ENCODE data around the gene SOS1. TPM values are rescaled to one million over a fixed set of nuclear protein-coding genes. Genes with fewer than 3 reads are reported as not detected.

SOS1 gene
- total and polyA plus RNA-seq, 2 donors (not counting 3 experiments of a cell fraction or from before 2014, with no cell fraction given) = 22.2 to 32.5 TPM

- Histone ChIP-seq H2AFZ (ENCODE audit: low read depth, low read length) (no peak overlapping the region), H3K9me3 (replicated peaks; ENCODE audit: control insufficient read depth, insufficient read depth, low read length) (no peaks in the 10 kb centered on the region), H3K79me2 (ENCODE audit: control insufficient read depth, insufficient read depth, low read length) (no peaks in the 10 kb centered on the region), H3K9ac (replicated peaks; ENCODE audit: extremely low read depth, insufficient read depth, low read length) (no peak overlapping the region), H3K4me2 (ENCODE audit: insufficient read depth, low read length) (no peak overlapping the region), H3K9me1 (replicated peaks; ENCODE audit: control insufficient read depth, extremely low read depth, insufficient read depth, low read length) (no peaks in the 10 kb centered on the region), H3K4me1 (ENCODE audit: control insufficient read depth, extremely low read depth, insufficient read depth, low read length) (peaks cover 6% of the 10 kb centered on the region), H3K27ac (ENCODE audit: insufficient read depth, low read depth, low read length) (no peak overlapping the region), H3K36me3 (ENCODE audit: control insufficient read depth in 2 of 2, extremely low read depth in 1 of 2, insufficient read depth in 2 of 2, low read length in 2 of 2) (no peaks in the 10 kb centered on the region), H4K20me1 (replicated peaks; ENCODE audit: control insufficient read depth, extremely low read depth, insufficient read depth, low read length) (no peaks in the 10 kb centered on the region), H3K4me3 (replicated peaks in 1 of 3; ENCODE audit: insufficient read depth in 1 of 3, low read depth in 1 of 3, low read length in 3 of 3) (no peak overlapping the region), H3K27me3 (ENCODE audit: control insufficient read depth in 2 of 2, insufficient read depth in 2 of 2, low read length in 2 of 2) (peaks cover 0 to 1% of the 10 kb centered on the region in 2 experiments)
- TF ChIP-seq POLR2A (IDR thresholded peaks at IDR 0.05; ENCODE audit: low read depth, low read length) (no peak), POLR2AphosphoS5 (IDR thresholded peaks at IDR 0.05; ENCODE audit: insufficient read depth, low read depth, low read length) (no peak), MYC (IDR thresholded peaks at IDR 0.05; ENCODE audit: low read depth, low read length) (no peak), GATA2 (IDR thresholded peaks at IDR 0.05; ENCODE audit: insufficient read depth, insufficient read length, low read depth, low read length) (no peak), EZH2 (IDR thresholded peaks at IDR 0.05; ENCODE audit: borderline replicate concordance, low read depth, low read length, severe bottlenecking) (no peak), CTCF (IDR thresholded peaks at IDR 0.05; ENCODE audit: extremely low read depth in 1 of 2, insufficient read depth in 1 of 2, low read depth in 1 of 2, low read length in 2 of 2) (no peak), MAX (IDR thresholded peaks at IDR 0.05; ENCODE audit: insufficient read depth, insufficient read length) (no peak), JUN (IDR thresholded peaks at IDR 0.05; ENCODE audit: borderline replicate concordance, insufficient read depth, insufficient read length, low read depth) (no peak), FOS (IDR thresholded peaks at IDR 0.05; ENCODE audit: borderline replicate concordance, insufficient read depth, low read length) (no peak)
- POLR2A ChIA-PET = no interaction called here
- dilution Hi-C loops (cut with MboI; ENCODE audit: extremely low pct_ligation_motif_present, low sequenced_read_pairs) (no loop called here), intact Hi-C loops (cut with micrococcal nuclease) (no loop called here)
- FAIRE-seq = no peak
- CTCF ChIA-PET = no interaction called here
- no TSS peak for BruUV-seq (replicated peaks)
- no peak for DNase-seq (ENCODE audit: low read depth, low spot score)
Observed at GRCh38 chr2:38943784-38944183, 177.1 kb downstream of the SOS1 start.
